ENCODE results near the gene SPRR2F.
"Not testable (repeated sequence)": the region's sequence is repeated elsewhere in the genome, so short reads cannot be mapped to it uniquely, and the experiment has no call there.

Gene SPRR2F

GRCh38 chr1:153133267-153133666, 20.0 kb upstream of the SPRR2F start:
- no peak for ATAC-seq
- TF ChIP-seq POU6F1 (CRISPR knock-in tag; IDR thresholded peaks at IDR 0.05; ENCODE audit: borderline replicate concordance, low read depth) = no peak
- no peak for TF ChIP-seq BACH2 (CRISPR knock-in tag; IDR thresholded peaks at IDR 0.05; ENCODE audit: borderline replicate concordance)
- no peak for TF ChIP-seq CSDC2 (CRISPR knock-in tag; IDR thresholded peaks at IDR 0.05)
- TF ChIP-seq ZNF70 (CRISPR knock-in tag; IDR thresholded peaks at IDR 0.05) = no peak
- TF ChIP-seq TSHZ2 (CRISPR knock-in tag; IDR thresholded peaks at IDR 0.05) = no peak
- TF ChIP-seq ZC3H10 (CRISPR knock-in tag; IDR thresholded peaks at IDR 0.05) = no peak
- TF ChIP-seq RARB (CRISPR knock-in tag; IDR thresholded peaks at IDR 0.05) = no peak
- TF ChIP-seq ARNTL (CRISPR knock-in tag; IDR thresholded peaks at IDR 0.05; ENCODE audit: borderline replicate concordance, low read depth) = no peak

DNA sequence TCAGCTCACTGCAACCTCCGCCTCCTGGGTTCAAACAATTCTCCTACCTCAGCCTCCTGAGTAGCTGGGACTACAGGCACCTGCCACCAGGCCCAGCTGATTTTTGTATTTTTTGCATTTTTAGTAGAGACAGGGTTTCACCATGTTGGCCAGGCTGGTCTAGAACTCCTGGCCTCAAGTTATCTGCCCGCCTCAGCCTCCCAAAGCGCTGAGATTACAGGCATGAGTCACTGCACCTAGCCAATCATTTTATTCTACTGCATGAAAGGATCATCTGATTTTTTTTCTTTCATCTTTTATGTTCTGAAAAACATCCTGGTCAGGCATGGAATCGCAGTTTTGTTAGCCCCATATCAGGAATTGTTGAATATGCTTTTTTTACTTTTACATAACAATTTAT, 15.4 kb upstream of the SPRR2F start:
- not testable (repeated sequence) for ATAC-seq

DNA sequence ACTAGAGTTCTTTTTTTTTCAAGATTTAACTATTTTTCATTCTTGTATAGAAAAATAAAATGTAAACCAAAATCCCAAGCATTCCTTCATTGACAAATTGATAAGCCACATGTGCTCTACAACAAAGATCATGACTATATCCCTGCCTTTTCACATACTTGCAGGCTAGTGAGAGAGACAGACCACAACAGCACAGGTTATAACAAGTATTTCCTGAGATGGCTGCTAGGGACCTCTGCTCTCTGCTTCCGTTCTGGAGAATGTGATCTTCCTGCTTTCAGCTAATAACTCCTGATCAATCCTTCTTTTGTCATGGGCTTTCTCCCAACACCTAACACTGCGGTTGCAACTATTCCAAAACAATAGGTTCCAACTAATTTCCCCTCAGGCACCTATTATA, 14.0 kb upstream of the SPRR2F start:
- no peak for ATAC-seq

More for the DNA sequence above, 14.0 kb upstream of the SPRR2F start:
- TF ChIP-seq GLIS3 (CRISPR knock-in tag; IDR thresholded peaks at IDR 0.05) (no peak), CSDC2 (CRISPR knock-in tag; IDR thresholded peaks at IDR 0.05) (no peak), ZNF8 (CRISPR knock-in tag; IDR thresholded peaks at IDR 0.05) (no peak), BACH2 (CRISPR knock-in tag; IDR thresholded peaks at IDR 0.05; ENCODE audit: borderline replicate concordance) (no peak), ZC3H10 (CRISPR knock-in tag; IDR thresholded peaks at IDR 0.05) (no peak), POU6F1 (CRISPR knock-in tag; IDR thresholded peaks at IDR 0.05; ENCODE audit: borderline replicate concordance, low read depth) (no peak), ARNTL (CRISPR knock-in tag; IDR thresholded peaks at IDR 0.05; ENCODE audit: borderline replicate concordance, low read depth) (no peak), ZFP30 (CRISPR knock-in tag; IDR thresholded peaks at IDR 0.05) (no peak), ZFP3 (CRISPR knock-in tag; IDR thresholded peaks at IDR 0.05) (no peak), TSHZ2 (CRISPR knock-in tag; IDR thresholded peaks at IDR 0.05) (no peak), ESRRG (CRISPR knock-in tag; IDR thresholded peaks at IDR 0.05) (no peak), SNAI2 (CRISPR knock-in tag; IDR thresholded peaks at IDR 0.05) (no peak), RARB (CRISPR knock-in tag; IDR thresholded peaks at IDR 0.05) (no peak)
- TF ChIP-seq, protein P1, sequence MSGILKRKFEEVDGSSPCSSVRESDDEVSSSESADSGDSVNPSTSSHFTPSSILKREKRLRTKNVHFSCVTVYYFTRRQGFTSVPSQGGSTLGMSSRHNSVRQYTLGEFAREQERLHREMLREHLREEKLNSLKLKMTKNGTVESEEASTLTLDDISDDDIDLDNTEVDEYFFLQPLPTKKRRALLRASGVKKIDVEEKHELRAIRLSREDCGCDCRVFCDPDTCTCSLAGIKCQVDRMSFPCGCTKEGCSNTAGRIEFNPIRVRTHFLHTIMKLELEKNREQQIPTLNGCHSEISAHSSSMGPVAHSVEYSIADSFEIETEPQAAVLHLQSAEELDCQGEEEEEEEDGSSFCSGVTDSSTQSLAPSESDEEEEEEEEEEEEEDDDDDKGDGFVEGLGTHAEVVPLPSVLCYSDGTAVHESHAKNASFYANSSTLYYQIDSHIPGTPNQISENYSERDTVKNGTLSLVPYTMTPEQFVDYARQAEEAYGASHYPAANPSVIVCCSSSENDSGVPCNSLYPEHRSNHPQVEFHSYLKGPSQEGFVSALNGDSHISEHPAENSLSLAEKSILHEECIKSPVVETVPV (CRISPR knock-in tag; IDR thresholded peaks at IDR 0.05) = no peak
- TF ChIP-seq, protein P2, sequence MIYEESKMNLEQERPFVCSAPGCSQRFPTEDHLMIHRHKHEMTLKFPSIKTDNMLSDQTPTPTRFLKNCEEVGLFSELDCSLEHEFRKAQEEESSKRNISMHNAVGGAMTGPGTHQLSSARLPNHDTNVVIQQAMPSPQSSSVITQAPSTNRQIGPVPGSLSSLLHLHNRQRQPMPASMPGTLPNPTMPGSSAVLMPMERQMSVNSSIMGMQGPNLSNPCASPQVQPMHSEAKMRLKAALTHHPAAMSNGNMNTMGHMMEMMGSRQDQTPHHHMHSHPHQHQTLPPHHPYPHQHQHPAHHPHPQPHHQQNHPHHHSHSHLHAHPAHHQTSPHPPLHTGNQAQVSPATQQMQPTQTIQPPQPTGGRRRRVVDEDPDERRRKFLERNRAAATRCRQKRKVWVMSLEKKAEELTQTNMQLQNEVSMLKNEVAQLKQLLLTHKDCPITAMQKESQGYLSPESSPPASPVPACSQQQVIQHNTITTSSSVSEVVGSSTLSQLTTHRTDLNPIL (CRISPR knock-in tag; IDR thresholded peaks at IDR 0.05; ENCODE audit: low read depth) = no peak
